Stimulated activated naive CD4-positive, alpha-beta T cell (primary cell): Measurements from ENCODE around the gene STEAP1B.
"Not testable (repeated sequence)": the region's sequence is repeated elsewhere in the genome, so short reads cannot be mapped to it uniquely, and the experiment has no call there.

Experiments used
- DNase-seq, 6 experiments: peaks; one replicate each; lab custom pipeline; 2025; lab: John Stamatoyannopoulos, UW

The STEAP1B gene

GRCh38 chr7:22452960-22453558 lies 46.9 kb downstream of the STEAP1B start:
- DNase-seq: no peak

GRCh38 chr7:22452142-22452959 lies 47.6 kb downstream of the STEAP1B start:
- DNase-seq: peak in 2 of 6 experiments; percentile 1 to 4

- not testable (repeated sequence) for DNase-seq
These were observed 50.0 kb downstream of the STEAP1B start for GRCh38 chr7:22450013-22450412.

DNA sequence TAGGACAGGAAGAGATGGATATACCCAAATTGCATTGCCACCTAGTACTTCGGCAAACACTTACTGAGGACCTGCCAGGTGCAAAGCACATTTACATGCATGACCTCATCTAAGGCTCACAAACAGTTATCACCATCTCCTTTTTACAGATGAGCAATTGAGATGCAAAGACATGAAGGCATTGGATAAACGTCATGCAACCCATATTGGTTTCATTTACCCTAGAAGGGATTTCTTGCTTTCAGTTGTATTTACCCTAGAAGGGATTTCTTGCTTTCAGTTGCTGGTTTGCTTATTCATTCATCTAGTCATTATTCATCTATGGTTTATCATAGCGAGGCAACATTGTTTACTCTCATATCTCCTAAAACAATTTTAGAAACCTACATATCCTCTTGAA lies 52.2 kb downstream of the STEAP1B start:
- no peak for DNase-seq

DNA sequence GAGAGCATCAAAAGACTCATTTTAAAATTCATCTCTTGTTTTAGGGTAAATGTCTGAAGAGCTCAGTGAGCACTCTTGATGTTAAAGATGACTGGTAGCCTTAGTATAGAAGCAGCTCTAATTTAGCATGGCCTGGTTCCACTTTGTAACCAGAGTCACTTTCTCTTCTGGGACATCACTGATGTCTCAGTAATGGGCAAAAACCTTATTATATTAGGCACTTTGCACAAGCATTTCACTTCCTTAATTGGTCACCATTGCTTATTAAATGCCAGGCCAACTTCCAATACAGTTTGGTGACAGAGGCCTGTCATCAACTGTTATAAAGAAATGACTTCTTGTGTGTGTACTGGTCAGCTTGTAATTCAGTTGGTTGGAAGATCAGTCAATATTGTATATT lies 53.0 kb downstream of the STEAP1B start:
- DNase-seq: no peak

GRCh38 chr7:22445853-22446252 lies 54.1 kb downstream of the STEAP1B start:
- no peak for DNase-seq

DNA sequence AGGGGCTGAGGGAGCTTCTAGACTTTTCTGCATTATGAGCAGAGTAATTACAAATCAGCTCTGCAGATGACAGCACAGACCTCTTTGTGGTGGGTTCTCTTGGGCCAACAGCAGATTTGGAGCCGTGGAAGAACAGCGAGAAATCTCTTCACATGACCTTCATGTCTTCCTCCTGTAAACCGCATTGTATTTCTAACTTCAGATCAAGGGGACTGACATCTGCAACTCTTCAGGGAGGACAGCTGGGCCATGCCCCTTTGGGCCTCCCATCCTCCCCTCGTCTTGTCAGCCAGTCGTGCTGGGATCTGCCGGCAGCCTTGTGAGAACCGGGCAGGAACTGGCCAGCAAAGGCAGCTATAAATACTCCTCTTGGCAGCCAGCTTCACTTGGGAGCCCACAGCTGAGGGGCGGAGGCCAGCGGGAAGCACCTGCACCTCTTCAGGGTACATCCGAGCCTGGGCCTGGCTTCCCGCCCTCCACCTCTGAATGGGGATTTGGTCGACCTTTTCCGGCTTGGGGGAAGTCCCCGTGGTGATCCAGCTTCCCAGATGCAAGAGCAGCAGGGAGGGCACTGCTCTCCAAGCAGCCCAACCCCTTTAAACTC lies 54.7 kb downstream of the STEAP1B start:
- DNase-seq: no peak

DNA sequence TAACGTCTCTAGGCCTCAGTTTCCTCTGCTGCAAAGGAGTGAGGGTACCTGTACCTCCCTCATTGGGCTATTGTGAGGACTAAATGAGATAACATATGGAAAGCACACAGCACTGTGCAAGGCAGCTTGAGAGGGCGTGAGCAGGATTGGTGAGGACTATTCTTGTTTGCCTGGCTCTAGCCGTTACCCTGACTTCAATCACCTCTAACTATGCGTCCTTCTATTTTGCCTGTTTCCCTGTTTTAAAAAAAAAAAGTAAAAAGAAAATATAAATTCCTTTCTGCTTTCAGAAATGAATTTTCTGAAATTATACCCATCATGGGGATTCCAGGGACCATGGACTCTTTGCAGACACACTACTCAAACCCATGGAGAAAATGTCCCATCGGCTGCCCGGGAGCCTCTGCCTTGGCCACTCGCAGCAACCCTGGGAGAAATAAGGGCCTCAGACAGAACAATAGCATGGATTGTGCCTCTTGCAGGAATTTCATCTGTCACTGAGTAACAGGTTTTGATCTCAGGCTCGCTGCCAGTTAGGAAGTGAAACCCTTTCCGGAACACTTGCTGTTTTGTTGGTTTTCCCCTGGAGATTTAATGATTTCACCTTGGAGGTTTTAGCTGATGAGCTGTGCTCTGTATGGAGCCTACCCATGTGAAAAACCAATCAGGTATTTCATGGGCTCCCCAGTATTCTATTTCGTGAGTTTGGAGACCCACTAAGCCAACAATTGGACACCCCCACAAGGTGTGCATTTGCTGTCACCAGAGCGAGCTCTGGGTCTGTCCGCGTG lies 55.6 kb downstream of the STEAP1B start:
- DNase-seq: no peak

DNA sequence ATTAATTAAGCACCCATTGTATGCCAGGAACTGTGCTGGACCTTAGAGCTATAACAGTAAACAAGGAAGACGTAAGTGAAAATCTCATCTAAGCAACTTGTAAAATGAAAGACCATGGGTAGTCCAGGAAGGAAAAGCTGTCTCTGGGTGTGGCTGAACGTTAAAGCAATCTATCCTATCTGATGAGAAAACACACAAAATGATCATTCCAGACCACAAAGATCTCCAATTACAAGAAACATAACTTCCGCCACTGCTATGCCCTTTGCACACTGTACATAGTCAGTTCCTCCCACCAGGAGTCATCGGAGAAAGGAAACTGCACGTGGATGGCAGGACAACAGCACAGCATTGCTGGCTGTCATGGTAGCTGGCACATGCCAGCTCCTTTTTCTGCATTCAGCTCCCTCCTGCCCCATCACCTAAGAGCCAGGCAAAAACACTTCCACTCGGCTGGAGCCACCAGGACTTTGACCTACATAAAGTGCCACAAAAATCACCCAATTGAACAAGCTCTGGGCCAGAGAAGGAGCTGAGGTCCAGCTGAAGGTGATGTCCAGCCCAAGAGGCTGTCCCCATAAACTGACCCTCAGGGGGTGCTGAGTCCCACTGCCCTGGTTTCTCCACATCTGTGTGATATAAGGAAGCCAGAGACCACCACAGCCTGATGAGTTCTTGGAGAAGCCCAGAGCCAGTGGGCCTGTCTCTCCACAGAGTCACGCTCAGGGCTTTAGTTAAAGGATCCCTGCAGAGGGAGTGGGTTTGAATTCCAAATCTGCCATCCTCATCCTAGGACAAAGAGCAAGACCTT lies 56.4 kb downstream of the STEAP1B start:
- no peak for DNase-seq

DNA sequence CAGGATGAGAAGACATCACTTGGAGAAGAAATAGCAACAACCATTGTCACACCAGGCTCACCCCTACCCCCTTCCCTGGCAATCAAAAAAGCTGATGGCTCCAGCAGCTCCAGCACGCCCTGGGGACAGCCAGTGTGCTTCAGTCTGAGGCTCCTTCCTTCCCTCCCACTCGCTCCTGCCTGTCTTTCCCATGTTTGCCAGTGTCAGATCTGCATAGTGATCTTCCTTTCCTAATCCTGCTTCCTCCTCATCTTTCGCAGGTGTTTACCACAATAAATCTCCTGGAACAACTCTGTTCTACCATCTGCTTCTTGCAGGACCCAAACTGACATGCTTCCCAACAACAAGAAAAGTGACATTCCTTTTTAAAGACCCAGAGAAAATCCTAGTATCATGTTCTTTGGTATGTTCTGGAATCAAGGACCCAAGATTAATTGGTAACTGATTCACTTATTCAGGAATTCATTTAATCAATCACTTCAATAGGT lies 57.1 kb downstream of the STEAP1B start:
- DNase-seq: no peak

DNA sequence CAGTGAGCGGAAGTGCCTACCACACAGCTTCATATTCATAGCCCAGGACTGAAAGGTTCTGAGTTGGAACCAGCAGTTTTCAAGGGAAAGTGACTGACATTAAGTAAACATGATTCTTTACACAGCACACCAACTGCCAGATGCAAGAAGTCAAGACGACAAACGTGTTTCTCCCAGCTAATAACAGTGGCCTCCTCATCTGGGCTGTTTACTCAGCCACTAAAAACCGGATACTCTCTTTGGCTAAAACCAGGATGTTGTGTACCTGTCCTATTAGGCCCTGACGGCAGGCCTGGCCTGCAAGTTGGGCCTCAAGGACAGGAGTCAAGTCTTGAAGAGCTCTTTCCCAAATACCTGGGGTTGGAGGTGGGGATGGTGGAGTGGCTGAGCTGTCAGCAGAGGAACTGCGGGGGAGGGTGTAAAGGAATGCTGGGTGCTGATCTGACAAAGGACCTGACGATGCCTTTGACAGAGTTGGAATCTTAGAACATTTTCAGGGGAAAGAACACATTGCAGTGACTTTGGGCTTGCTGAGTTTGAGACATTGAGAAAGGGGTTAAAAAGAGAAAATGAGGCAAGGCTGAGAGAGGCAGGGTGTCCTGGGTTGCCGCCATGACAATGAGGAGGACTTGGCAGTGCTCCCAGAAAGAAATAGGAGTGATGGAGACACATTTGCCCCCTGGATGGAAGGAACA lies 57.7 kb downstream of the STEAP1B start:
- DNase-seq: no peak

DNA sequence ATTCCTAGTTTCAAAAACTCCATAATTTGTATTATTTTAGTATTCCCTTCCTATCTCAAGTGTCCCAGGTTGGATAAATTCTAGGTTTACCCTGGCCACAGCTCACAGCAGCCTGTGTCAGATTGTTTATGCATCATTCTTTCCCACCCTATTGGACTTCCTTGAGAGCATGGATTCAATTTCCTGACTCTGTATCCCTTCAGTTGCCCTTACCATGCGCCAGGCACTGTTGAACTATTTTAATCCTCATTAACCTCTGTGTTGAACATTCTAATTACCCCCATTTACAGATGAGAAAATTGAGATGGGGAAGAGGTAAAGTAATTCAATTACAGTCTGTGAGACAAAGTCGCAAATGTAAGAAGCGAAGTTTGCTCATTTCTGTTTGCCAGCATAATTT lies 58.8 kb downstream of the STEAP1B start:
- DNase-seq: no peak

DNA sequence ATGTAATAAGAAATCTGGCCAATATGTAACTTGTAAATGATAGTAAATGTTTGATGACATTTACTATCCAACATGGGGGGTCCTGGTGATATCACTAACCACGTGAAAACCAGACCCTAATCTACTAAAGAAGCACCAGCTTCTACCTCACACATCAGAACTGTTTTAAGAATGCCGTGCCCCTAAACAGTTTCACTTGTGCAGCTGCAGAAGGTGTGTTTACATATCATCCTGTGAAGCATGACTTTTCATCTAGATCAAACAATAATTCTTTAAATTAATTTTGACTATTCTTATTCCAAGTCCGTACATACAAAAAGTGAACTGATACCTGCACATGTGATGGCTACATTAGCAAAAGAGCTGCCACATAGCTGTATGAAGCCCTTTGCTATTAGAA lies 61.0 kb downstream of the STEAP1B start:
- DNase-seq: no peak

DNA sequence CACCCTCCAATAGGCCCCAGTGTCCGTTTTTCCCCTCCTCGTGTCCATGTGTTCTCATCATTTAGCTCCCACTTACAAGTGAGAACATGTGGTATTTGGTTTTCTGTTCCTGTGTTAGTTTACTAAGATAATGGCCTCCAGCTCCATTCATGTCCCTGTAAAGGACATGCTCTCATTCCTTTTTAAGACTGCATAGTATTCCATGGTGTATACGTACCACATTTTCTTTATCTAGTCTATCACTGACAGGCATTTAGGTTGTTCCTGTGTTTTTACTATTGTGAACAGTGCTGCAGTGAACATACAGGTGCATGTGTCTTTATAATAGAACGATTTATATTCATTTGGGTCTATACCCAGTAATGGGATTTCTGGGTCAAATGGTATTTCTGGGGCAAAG lies 63.4 kb downstream of the STEAP1B start:
- not testable (repeated sequence) for DNase-seq

- DNase-seq: no peak
These were observed 64.3 kb downstream of the STEAP1B start for GRCh38 chr7:22435720-22436119.

- no peak for DNase-seq
These were observed 64.9 kb downstream of the STEAP1B start for GRCh38 chr7:22435105-22435504.

DNA sequence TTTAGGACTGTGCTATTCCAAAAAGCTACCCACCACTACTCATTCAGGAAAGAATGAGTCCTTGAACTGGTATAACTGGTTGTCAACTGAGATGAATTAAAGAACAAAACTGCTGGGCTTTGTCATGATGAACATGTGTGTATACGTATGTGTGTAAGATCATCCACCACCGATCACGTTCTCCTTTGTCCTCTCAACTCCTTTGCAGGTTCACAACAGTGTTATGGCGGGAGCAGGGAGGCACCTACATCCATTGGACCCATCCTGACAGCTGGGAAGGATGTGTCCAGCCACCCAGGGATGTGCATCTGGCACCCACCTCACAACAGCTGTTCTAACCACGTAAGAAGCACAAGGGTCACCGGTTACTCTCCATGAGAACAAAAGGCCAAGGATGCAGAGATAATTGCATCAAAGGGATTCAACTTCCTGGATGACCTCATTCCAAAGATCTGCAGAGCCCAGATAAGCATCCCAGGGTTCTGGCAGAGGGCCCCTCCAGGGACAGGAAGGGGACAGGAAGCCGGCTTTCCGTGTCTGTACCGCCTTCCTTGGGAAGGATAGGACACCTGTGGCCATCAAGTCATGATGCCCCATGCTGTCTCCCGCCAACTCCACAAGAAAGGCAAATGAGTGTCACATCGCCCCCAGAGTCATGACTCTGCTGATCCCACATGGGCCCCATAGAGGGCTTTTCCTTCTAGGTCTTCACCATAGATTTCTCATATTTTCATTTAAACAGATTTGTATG lies 66.1 kb downstream of the STEAP1B start:
- DNase-seq: no peak

- not testable (repeated sequence) for DNase-seq
These were observed 66.8 kb downstream of the STEAP1B start for GRCh38 chr7:22433165-22433700.

DNA sequence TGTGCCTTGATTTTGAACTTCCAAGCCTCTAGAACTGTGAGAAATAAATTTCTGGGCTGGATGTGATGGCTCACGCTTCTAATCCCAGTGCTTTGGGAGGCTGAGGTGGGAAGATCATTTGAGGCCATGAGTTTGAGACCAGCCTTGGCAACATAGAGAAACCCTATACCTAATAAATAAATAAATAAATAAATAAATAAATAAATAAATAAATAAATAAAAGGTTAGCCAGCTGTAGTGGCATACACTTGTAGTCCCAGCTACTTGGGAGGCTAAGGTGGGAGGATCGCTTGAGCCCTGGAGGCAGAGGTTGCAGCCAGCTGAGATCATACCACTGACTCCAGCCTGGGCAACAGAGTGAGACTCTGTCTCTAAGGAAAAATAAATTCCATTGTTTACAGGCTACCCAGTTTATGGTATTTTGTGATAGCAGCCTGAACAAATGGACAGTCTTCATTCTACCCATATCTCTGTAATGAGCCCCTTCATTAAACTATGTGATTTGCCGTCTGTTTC lies 67.7 kb downstream of the STEAP1B start:
- DNase-seq: no peak

DNA sequence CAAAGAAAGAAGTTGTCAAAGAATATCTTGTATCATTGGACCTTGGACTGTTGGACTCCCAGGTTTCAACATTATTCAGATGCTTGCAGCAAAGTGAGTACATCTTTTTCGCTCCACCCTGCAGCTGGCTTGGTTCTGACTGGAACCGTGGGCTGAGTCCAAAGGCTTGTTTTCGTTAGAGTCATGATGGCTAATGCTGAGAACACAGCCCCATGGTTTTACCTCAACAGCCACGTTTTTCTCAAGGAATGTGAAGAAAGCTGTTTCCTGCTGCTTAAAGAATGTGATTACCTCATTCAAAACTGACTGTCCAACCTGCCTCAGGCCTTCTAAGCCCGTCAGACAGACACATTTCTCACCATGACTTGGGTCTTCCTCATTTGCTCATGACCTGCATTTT lies 69.5 kb downstream of the STEAP1B start:
- no peak for DNase-seq
